ACHN (cell line): ENCODE data around the gene INAFM1.

Experiments
- DNase-seq: peaks from one replicate; pipeline ENCODE4 v3.0.0-alpha.2; 2015
- in situ Hi-C: cut with HindIII; loops from 2 replicates; pipeline ENCODE4 v1.10.0; 2017; ENCODE audit warnings: low sequenced_read_pairs, low pct_ligation_motif_present, low pct_unique_long_range_greater_than_20kb

Gene INAFM1

DNA sequence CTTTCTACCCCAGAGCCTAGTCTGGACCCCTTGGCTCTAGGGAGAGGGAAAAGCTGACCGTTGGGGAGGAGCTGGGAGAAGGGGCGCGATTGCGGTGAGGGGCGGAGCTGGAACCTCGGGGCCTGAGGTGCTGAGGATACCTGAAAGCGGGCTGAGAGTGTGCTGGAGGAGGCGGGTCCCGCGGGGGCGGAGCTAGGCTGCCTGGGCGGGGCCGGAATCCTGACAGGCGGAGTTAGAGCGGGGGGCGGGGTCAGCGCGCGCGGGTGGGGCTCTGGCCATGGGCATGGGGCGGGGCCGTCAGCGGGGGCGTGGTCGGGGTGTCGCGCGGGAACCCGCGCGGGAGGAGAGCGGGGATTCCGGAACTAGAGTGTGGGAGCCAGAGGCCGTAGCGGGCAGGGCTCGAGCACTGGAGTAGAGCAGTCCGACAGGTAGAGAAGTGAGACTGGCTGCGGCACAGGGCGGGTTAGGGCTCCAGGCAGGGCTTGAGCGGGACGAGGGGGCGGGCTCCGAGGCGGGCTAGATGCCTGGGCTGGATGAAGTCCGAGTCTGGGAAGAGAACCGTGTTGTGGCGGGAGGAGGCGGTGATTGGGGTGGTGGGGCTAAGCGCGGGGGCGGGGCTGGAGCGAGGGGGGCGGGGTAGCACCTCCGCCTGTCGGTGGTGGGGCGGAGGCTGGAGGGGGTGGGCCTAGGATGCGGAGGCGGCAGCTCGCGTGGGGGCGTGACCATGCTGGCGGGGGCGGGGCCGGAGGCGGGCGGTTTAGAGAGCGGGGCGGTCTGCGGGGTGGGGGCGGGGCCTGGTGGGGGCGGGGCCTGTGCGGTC lies at the start of gene INAFM1:
Gene INAFM1, plus strand, starts transcription at position 815 of the 820 bp plus-strand sequence. CDS start 35 bp downstream, outside the sequence.
- peak; percentile 86 for DNase-seq
- in situ Hi-C loops = no loop called here

DNA sequence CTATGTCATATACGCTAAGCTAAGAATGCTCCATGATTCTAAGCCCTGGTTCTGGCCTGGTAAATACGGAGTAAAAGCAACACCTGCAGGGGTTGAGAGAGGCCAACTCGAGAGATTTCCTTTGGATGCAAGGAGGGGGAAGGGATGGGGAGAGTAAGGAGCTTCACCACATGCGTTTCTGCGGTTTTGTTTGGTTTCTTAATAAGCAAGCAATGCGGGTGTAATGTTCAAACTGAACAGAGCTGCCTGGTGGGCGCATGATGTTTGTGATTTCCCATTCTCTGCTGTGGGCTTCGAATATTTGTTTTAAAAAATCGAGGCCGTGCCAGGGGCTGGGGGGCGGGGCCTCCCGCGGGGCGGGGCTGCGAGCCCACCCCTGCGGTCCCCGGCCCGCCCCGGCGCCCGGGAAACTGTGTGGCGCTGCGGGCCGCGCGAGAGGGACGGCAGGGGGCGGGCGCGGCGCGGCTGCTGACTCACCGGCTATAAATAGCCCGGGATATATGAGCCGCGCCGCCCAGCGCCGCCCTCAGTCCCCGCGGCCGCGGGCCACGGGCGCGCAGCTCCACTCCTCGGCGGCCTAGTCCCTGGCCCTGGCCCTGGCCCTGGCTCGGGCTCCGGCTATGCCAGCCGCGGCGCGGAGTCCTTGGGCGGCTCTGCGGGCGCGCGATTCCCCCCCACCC lies 48.8 kb upstream of the INAFM1 start:
- DNase-seq = peak; percentile 84
- in situ Hi-C loops = no loop called here

GRCh38 chr19:47226426-47227351 lies 48.0 kb upstream of the INAFM1 start:
- peak; percentile 83 for DNase-seq
- in situ Hi-C loops = no loop called here

DNA sequence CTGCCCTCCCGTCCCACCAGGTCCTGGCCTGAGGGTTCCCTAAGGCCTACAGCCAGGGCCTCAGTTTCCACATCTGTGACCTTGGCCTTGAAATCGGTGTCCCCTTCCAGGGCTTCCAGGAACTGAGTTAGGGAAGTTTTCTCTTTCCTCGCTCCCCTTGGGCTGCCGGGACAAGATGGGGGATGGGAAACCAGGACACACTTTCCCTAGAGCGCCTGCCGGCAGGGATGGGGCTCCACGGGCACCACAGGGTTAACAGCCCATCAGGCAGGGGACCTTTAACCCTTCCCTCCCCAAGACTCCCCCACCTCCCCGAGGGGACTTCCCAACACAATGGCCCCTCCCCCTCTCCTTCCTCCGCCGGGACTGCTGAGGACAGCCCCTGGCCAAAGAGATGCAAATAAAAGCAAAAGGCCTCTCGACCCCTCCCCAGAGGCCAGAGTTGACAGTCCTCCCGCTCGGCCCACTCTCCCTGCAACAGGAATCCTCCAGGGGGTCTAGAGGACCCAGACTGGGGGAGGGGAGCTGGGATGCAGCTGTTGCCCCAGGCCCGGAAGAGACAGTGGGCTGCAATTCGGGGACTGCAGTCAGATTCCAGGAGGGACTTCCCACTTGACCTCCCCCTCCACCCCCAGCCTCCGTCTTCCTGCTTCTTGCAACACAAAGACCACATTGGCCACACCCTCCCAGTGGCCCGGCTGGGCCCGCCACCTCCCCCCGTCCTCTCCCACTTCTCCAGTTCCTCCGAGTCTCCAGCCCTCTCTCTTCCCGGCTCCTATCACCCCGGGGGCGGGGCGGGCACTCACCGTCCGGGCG lies 47.1 kb upstream of the INAFM1 start:
- DNase-seq = peak; percentile 91
- in situ Hi-C loops = no loop called here

DNA sequence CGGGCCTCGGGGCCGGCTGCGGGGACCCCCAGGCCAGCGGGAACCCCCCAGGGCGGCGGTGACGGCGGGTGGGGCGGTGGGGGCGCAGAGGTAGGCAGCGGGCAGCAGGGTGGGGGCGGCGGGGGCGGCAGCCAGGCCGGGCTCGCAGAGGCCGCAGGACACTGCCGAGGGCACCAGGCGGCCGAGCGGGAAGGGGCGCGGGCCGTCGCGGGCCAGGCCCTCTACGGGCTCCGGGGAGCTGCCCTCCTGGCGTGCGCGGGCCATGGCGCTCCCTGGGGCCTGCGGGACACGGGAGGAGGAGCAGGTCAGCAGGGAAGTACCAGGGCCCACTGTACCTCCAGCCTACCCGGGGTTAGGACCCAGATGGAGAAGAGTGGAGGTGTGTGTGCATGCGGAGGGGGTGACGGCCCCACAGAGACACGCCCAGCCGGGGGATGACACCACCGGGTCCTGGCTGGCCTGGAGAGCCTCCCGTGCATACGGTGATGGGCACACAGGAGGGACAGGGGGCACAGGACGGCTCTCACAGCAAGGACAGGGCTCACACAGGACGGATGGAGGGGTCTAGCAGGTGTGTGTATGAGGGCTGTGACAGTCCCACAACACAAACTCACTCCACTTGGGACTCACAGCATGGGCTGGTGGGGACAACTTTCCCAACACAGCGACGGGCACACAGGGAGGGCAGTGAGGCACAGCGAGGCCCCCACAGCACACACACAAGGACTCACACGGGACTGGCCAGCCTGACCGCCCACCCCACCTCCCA lies 46.3 kb upstream of the INAFM1 start:
- in situ Hi-C loops = no loop called here
- peak; percentile 47 for DNase-seq

DNA sequence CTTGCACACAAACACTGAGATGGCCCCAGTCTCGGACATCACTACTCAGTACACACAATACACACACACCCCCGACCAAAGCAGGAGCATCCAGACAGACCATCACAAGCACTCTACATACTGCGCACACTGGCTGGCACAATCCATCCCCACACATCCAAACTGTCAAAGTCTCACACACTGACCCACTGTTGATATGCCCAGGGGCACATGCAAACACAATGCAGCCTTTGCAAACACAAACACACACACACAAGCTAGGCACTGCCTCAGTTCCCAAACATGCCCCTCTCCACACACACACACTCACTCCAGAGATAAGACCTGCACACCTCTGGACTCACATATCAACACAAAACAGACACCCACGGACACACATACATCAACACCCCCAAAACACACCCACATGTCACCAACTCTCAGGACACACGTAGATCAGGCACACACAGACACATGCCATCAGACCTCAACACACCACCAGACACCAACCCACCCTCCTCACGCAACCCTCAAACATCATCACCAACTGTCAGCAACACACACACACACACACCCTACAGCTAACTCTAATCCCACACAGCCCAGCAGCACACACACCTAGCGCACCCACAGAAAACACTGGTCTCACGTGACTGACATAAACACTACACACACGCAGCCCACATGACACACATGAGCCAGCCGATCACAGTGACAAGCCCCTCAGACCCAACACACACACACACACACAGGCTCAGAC lies 45.6 kb upstream of the INAFM1 start:
- DNase-seq = no peak
- in situ Hi-C loops = no loop called here

DNA sequence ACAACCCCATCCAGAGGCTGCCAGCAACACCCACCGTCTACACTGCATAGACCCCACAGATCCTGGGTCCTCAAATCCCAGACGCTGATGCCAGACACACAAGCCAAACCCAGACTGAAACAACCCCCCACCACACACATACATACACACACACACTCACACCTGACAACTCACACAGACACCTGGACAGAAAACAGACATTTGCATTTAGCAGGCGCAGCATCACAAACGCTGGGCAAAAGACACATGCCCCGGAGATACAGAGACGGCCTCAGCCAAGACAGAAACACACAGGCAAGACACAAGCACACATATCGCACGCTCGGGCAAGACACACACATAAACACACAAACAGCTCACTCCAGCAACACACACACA lies 45.0 kb upstream of the INAFM1 start:
- DNase-seq = no peak
- in situ Hi-C loops = no loop called here

DNA sequence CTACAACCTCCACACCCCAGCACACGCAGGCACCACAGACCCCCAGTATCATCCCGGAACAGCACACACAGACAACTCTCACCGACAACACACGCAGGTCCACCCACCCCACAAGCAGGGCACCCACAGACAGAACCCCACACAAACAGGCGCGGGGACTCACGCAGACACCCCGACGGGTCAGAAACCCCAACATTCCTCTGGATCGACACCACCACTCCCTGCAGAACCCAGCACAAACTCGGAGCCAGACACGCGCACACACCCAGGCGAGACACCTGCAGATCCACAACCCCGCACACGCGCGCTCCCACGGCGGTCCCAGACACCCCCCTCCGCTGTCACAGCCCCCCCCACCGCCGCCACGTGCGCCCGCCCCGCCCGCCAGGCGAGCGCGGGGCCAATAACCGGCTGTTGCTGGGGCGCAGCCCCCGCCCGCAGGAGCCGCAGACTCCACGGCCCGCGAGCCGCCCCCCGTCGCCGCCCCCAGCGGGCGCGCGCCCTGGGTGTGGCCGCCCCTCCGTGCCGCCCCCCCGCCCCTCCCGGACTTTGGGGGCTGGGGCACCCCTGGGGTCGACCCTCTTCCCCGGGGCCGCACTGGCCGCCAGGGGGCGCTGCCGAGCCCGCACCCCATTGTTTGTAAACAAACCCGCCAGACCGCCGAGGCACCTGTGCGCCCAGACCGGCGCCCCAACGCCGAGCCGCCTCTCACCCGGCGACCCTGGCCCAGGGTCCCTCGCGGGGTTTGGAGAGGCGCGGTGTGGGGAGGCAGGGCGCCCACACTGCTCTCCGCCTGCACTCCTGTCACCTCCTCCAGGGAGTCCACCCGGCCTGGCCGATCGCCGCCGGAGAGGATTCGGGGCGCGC lies 44.4 kb upstream of the INAFM1 start:
- in situ Hi-C loops = no loop called here
- DNase-seq = peak; percentile 48

GRCh38 chr19:47230921-47231214 lies 43.8 kb upstream of the INAFM1 start, which contains the start of gene BBC3:
Gene BBC3, minus strand, starts transcription at chr19:47231199. Its CDS starts 2,768 bp downstream, at chr19:47228431.
- in situ Hi-C loops = no loop called here
- no peak for DNase-seq

DNA sequence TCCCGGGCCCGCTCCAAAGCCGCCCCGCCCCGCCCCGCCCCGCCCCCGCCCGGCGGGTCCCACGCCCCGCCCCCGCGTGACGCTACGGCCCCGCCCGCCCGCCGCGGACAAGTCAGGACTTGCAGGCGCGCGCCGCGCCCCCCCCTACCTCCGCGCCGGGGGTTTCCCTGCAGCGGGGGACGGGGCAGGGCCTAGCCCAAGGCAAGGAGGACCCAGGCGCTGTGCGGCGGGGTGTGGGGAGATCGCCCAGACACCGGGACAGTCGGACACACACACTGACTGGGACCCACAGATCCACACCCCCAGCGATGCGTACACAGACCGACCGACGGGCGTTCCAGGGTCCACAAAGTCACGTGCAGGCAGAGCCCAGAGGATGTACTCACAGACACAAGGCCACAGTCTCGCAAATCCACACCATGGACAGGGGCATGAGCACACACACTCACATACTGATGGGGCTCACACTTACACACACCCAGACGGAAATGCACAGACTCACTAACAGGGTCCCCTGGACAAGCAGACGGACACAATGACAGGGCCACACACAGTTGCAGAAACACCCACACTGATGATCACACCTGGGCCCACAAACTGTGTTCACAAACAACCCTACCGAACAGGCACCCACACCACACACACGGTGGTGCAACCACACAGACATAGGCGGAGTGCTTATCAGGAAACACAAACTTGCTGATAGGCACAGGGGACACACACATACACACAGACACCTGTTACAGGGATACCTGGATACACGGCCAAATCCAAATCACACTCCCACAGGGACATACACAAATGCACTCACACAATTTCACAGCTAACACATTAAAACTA lies 43.2 kb upstream of the INAFM1 start:
- peak; percentile 84 for DNase-seq

GRCh38 chr19:47232422-47233211 lies 42.1 kb upstream of the INAFM1 start:
- in situ Hi-C loops = no loop called here
- peak; percentile 82 for DNase-seq

More for the DNA sequence above, 43.2 kb upstream of the INAFM1 start:
- in situ Hi-C loops = no loop called here

DNA sequence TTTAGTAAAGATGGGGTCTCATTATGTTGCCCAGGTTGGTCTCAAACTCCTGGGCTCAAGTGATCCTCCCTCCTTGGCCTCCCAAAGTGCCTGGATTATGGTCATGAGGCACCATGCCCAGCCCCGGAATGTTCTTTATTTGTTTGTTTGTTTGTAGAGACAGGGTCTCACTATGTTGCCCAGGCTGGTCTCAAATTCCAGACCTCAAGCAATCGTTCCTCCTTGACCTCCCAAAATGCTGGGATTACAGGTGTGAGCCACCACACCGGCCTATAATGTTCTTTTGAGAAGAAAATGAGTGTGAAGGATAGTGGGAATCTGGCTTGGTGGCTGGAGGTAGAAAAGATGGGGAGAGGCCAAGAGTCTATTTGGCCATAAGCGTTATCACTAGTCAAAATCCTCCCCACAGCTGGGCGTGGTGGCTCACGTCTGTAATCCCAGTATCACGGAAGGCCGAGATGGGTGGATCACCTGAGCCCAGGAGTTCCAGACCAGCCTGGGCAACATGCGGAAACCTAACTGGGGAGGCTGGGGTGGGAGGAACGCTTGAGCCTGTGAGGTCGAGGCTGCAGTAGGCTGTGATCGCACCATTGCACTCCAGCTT lies 38.5 kb upstream of the INAFM1 start:
- in situ Hi-C loops = no loop called here

GRCh38 chr19:47239152-47239551 lies 35.5 kb upstream of the INAFM1 start:
- DNase-seq = no peak
- in situ Hi-C loops = no loop called here

More for the DNA sequence above, 38.5 kb upstream of the INAFM1 start:
- no peak for DNase-seq

GRCh38 chr19:47239610-47240296 lies 34.9 kb upstream of the INAFM1 start:
- peak; percentile 81 for DNase-seq
- in situ Hi-C loops = no loop called here
